Testis (tissue), 2 donors: ENCODE measurements around the gene TCF7L1.

Source experiments
- CTCF ChIP-seq, 3 experiments: fragments of 450-650 bp in 2 of 3; fragments of 200-600 bp in 1 of 3; sonication (generic) in 1 of 3; IDR thresholded peaks; one replicate each; pipeline ENCODE4 v1.5.1; 2016 to 2019; ENCODE audit warnings: antibody characterized with exemption in 3 of 3, mild to moderate bottlenecking in 2 of 3, moderate library complexity in 1 of 3
- POLR2A ChIP-seq: fragments of 450-650 bp; IDR thresholded peaks from one replicate; pipeline ENCODE4 v1.6.1; 2017; ENCODE audit warnings: antibody characterized with exemption, mild to moderate bottlenecking, moderate library complexity

- no peak for TF ChIP-seq CTCF (IDR thresholded peaks at IDR 0.05)
- TF ChIP-seq POLR2A: no peak
Observed at GRCh38 chr2:85088921-85089320, 44.3 kb upstream of the TCF7L1 start.
